Esophagus (tissue), 2 donors: ENCODE measurements around the gene TUSC1. TPM values are rescaled to one million over a fixed set of nuclear protein-coding genes. Genes with fewer than 3 reads are reported as not detected.
"Not testable (repeated sequence)": the region's sequence is repeated elsewhere in the genome, so short reads cannot be mapped to it uniquely, and the experiment has no call there.

Experiments used
- H3K27ac ChIP-seq, 2 donors: one replicate each; pipeline ENCODE4 v1.5.1; 2013; ENCODE audit warnings: low read depth in 2 of 2, mild to moderate bottlenecking in 2 of 2, inconsistent platforms in 1 of 2, low read length in 1 of 2, moderate library complexity in 1 of 2
- H3K27me3 ChIP-seq, 2 donors: one replicate each; pipeline ENCODE4 v1.6.1; 2013; ENCODE audit warnings: low read length in 2 of 2, control low read depth in 1 of 2, mild to moderate bottlenecking in 1 of 2; ENCODE audit not compliant: insufficient read depth in 2 of 2, control insufficient read depth in 1 of 2
- H3K36me3 ChIP-seq, 2 donors: one replicate each; pipeline ENCODE4 v1.6.1; 2013; ENCODE audit warnings: low read length in 1 of 2; ENCODE audit not compliant: control insufficient read depth in 2 of 2, insufficient read depth in 2 of 2
- H3K4me1 ChIP-seq, 2 donors: one replicate each; pipeline ENCODE4 v1.6.1; 2013; ENCODE audit warnings: low read length in 1 of 2; ENCODE audit not compliant: control insufficient read depth in 2 of 2, insufficient read depth in 2 of 2
- H3K4me3 ChIP-seq, 2 donors: one replicate each; pipeline ENCODE4 v1.5.1; 2013; ENCODE audit warnings: low read length in 2 of 2, mild to moderate bottlenecking in 2 of 2, low read depth in 1 of 2, moderate library complexity in 1 of 2
- H3K9me3 ChIP-seq, 2 donors: one replicate each; pipeline ENCODE4 v1.6.1; 2013; ENCODE audit warnings: mild to moderate bottlenecking in 2 of 2, low read depth in 1 of 2, low read length in 1 of 2, moderate library complexity in 1 of 2; ENCODE audit not compliant: control insufficient read depth in 2 of 2, insufficient read depth in 1 of 2
- WGBS, 2 donors: extraction: QIAGEN DNeasy Blood & Tissue Kit; methylation state at CpG; one replicate each; pipeline ENCODE4 v1.1.7; 2013; 5-methylcytosine and 5-hydroxymethylcytosine counted together
- polyA plus RNA-seq, 2 donors: library from polyadenylated mRNA; stranded (reverse); fragments of 200-250 nt; gene quantifications; one replicate each; pipeline ENCODE4 v1.2.3, GENCODE V29; 2013
- donor health status: healthy with polysubstance abuse.
- donor health status: Bipolar disorder and iron deficiency.

Gene TUSC1
- polyA plus RNA-seq, 2 donors = 2.6 to 9.5 TPM

- H3K9me3 ChIP-seq = no peaks in the 10 kb centered on the region
- no peaks in the 10 kb centered on the region for H3K36me3 ChIP-seq
- H3K4me1 ChIP-seq = no peaks in the 10 kb centered on the region
- H3K4me3 ChIP-seq = no peak overlapping the region
- no peaks in the 10 kb centered on the region for H3K27me3 ChIP-seq
- H3K27ac ChIP-seq = no peak overlapping the region
Measured at GRCh38 chr9:25700430-25700829, 22.2 kb upstream of the TUSC1 start.

GRCh38 chr9:25691786-25692185, 13.5 kb upstream of the TUSC1 start:
- no peaks in the 10 kb centered on the region for H3K36me3 ChIP-seq
- no peak overlapping the region for H3K4me3 ChIP-seq
- H3K4me1 ChIP-seq = no peaks in the 10 kb centered on the region
- H3K27me3 ChIP-seq = no peaks in the 10 kb centered on the region
- H3K9me3 ChIP-seq = no peaks in the 10 kb centered on the region
- WGBS, 2 donors = 78 to 90% methylated on average over 4 of the region's 4 CpGs
- H3K27ac ChIP-seq = no peak overlapping the region

GRCh38 chr9:25684321-25684720, 6.1 kb upstream of the TUSC1 start:
- no peaks in the 10 kb centered on the region for H3K4me1 ChIP-seq
- H3K9me3 ChIP-seq = no peaks in the 10 kb centered on the region
- H3K36me3 ChIP-seq = no peaks in the 10 kb centered on the region
- H3K27ac ChIP-seq = no peak overlapping the region
- no peak overlapping the region for H3K4me3 ChIP-seq
- no peaks in the 10 kb centered on the region for H3K27me3 ChIP-seq

GRCh38 chr9:25681266-25681665, 3.0 kb upstream of the TUSC1 start:
- no peaks in the 10 kb centered on the region for H3K36me3 ChIP-seq
- H3K4me1 ChIP-seq = no peaks in the 10 kb centered on the region
- H3K27ac ChIP-seq = no peak overlapping the region
- H3K27me3 ChIP-seq = no peaks in the 10 kb centered on the region
- H3K9me3 ChIP-seq = no peaks in the 10 kb centered on the region
- 53 to 65% methylated on average over 4 of the region's 4 CpGs for WGBS, 2 donors
- H3K4me3 ChIP-seq = no peak overlapping the region

GRCh38 chr9:25678846-25679360, 659 bp upstream of the TUSC1 start:
- Histone ChIP-seq H3K27me3 (no peaks in the 10 kb centered on the region), H3K4me3 (peak overlapping the region in 1 of 2 donors; percentile 98), H3K9me3 (no peaks in the 10 kb centered on the region), H3K4me1 (no peaks in the 10 kb centered on the region), H3K36me3 (no peaks in the 10 kb centered on the region), H3K27ac (peak overlapping the region; percentile 98 to 99)
- 29 to 34% methylated on average over 4 of the region's 4 CpGs for WGBS, 2 donors

GRCh38 chr9:25677301-25678146, 720 bp downstream of the TUSC1 start:
- Histone ChIP-seq H3K4me3 (peak overlapping the region; percentile 94 to 98), H3K36me3 (no peaks in the 10 kb centered on the region), H3K27me3 (no peaks in the 10 kb centered on the region), H3K27ac (peak overlapping the region; percentile 98 to 99), H3K9me3 (no peaks in the 10 kb centered on the region), H3K4me1 (no peaks in the 10 kb centered on the region)
- WGBS, 2 donors = 2 to 3% methylated on average over 70 to 77 of the region's 77 CpGs

- H3K36me3 ChIP-seq, H3K4me3 ChIP-seq, H3K27me3 ChIP-seq, H3K4me1 ChIP-seq, H3K27ac ChIP-seq, H3K9me3 ChIP-seq: not testable (repeated sequence)
- WGBS, 2 donors = 66 to 78% methylated on average over 2 of the region's 2 CpGs
Measured at GRCh38 chr9:25675858-25676257, 2.4 kb downstream of the TUSC1 start.

- no peaks in the 10 kb centered on the region for H3K36me3 ChIP-seq
- peaks cover 0 to 3% of the 10 kb centered on the region in 2 donors for H3K9me3 ChIP-seq
- 86 to 87% methylated on average over 2 of the region's 2 CpGs for WGBS, 2 donors
- H3K4me1 ChIP-seq = no peaks in the 10 kb centered on the region
- H3K27me3 ChIP-seq = no peaks in the 10 kb centered on the region
- H3K4me3 ChIP-seq = no peak overlapping the region
- H3K27ac ChIP-seq = no peak overlapping the region
Measured at GRCh38 chr9:25658571-25658970, 19.7 kb downstream of the TUSC1 start.

- WGBS, 2 donors = 75 to 81% methylated on average over 2 of the region's 2 CpGs
- no peaks in the 10 kb centered on the region for H3K27me3 ChIP-seq
Measured at GRCh38 chr9:25654417-25654816, 23.8 kb downstream of the TUSC1 start.

GRCh38 chr9:25648116-25648515, 30.1 kb downstream of the TUSC1 start:
- H3K9me3 ChIP-seq = no peaks in the 10 kb centered on the region
- H3K27me3 ChIP-seq = no peaks in the 10 kb centered on the region
- H3K4me3 ChIP-seq = no peak overlapping the region
- H3K36me3 ChIP-seq = no peaks in the 10 kb centered on the region
- no peaks in the 10 kb centered on the region for H3K4me1 ChIP-seq
- no peak overlapping the region for H3K27ac ChIP-seq
- WGBS, 2 donors = 55 to 61% methylated on average over 3 of the region's 3 CpGs

More at GRCh38 chr9:25654417-25654816, 23.8 kb downstream of the TUSC1 start:
- Histone ChIP-seq H3K9me3 (peaks cover 0 to 3% of the 10 kb centered on the region in 2 donors), H3K4me3 (no peak overlapping the region), H3K36me3 (no peaks in the 10 kb centered on the region), H3K4me1 (no peaks in the 10 kb centered on the region), H3K27ac (no peak overlapping the region)
